Duodenal mucosa (tissue), 2 donors: Measurements from ENCODE around the gene SKIC2.
"Not testable (repeated sequence)": the region's sequence is repeated elsewhere in the genome, so short reads cannot be mapped to it uniquely, and the experiment has no call there.

Source experiments
- H3K27ac ChIP-seq: one replicate; pipeline ENCODE4 v1.7.0; 2013; ENCODE audit warnings: low read depth, low read length
- H3K27me3 ChIP-seq, 2 donors: one replicate each; pipeline ENCODE4 v1.7.0; 2013; ENCODE audit warnings: low read length in 2 of 2, control low read depth in 1 of 2; ENCODE audit not compliant: insufficient read depth in 2 of 2, control insufficient read depth in 1 of 2
- H3K36me3 ChIP-seq, 2 donors: one replicate each; pipeline ENCODE4 v1.7.0; 2013; ENCODE audit warnings: low read length in 2 of 2, control low read depth in 1 of 2; ENCODE audit not compliant: insufficient read depth in 2 of 2, control insufficient read depth in 1 of 2
- H3K4me1 ChIP-seq, 2 donors: one replicate each; pipeline ENCODE4 v1.7.0; 2013; ENCODE audit warnings: low read length in 2 of 2, control low read depth in 1 of 2; ENCODE audit not compliant: insufficient read depth in 2 of 2, control insufficient read depth in 1 of 2
- H3K4me3 ChIP-seq, 2 donors: one replicate each; pipeline ENCODE4 v1.7.0; 2013; ENCODE audit warnings: low read length in 2 of 2, low read depth in 1 of 2
- H3K9ac ChIP-seq, 2 donors: one replicate each; pipeline ENCODE4 v1.7.0; 2013; ENCODE audit warnings: low read length in 2 of 2, low read depth in 1 of 2
- H3K9me3 ChIP-seq, 2 donors: one replicate each; pipeline ENCODE4 v1.7.0; 2013; ENCODE audit warnings: low read length in 2 of 2, control low read depth in 1 of 2; ENCODE audit not compliant: control insufficient read depth in 1 of 2

SKIC2 gene

DNA sequence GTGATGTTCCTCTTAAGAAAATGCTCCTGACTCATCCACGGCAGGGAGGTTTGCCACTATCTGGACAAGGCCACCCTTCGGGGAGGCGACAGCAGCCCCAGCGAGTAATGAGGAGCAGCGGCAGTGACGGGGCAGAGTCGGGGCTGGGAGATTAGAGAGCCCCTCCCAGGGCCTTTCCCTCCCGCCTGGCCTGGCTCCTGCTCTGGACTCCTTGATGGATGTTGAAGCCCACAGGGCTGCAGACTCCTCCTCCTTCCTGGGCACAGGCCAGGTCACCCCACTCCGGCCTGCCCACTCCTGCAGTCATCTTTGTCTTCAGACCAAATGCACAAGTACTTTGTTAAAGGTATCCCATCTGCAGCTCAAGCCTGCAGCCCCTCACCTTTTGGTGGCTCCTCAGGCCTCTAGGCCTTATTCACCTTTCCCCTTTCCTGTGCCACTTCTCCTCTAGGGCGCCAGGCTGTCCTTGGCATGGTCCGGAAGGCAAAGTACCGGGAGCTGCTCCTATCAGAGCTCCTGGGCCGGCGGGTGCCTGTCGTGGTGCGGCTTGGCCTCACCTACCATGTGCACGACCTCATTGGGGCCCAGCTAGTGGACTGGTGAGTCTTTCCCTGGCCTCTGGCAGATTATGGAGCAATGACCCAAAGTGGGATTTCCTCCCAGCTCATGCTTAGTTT lies 54.1 kb downstream of the SKIC2 start:
- H3K27ac ChIP-seq, H3K27me3 ChIP-seq, H3K9me3 ChIP-seq, H3K9ac ChIP-seq, H3K36me3 ChIP-seq, H3K4me3 ChIP-seq, H3K4me1 ChIP-seq: not testable (repeated sequence)

DNA sequence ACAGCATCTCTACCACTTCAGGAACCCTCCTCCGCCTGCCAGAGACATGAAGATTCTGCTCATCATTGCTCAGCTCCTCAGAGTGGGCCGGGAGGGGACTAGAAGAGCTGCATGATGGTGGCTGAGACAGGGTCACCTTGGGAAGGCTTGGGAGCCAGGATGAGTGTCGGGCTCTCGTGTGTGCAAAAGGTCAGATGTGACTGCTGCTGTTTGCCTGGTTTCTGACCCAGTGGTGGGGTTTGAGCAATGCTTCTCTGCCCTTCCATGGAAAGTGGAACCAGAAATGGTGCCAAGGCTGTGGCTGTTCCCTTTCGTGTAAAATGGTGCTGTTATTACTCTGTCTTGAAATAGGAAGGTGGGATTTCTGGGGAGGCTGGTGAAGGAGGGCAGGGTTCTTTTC lies 54.8 kb downstream of the SKIC2 start:
- H3K4me1 ChIP-seq, H3K4me3 ChIP-seq, H3K27me3 ChIP-seq, H3K27ac ChIP-seq, H3K9ac ChIP-seq, H3K9me3 ChIP-seq, H3K36me3 ChIP-seq: not testable (repeated sequence)

DNA sequence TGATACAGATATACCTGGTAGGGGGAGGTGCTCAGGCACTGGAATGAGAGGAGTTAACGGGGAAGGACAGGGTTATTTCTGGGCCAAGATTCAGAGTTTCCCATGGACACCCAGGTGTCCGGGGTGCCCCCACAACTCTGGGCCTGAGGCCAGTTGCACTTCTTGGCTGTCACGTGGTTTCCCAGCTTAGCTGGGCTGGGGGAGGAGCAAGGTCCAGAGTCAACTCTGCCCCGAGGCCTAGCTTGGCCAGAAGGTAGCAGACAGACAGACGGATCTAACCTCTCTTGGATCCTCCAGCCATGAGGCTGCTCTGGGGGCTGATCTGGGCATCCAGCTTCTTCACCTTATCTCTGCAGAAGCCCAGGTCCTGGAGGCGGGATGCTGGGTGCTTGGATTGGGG lies 55.6 kb downstream of the SKIC2 start, which contains the start of gene C4B:
C4B (plus strand) TSS at position 249 of the 400 bp plus-strand sequence; CDS start at position 300, 51 bp downstream.
- H3K36me3 ChIP-seq, H3K27ac ChIP-seq, H3K4me1 ChIP-seq, H3K4me3 ChIP-seq, H3K9me3 ChIP-seq, H3K9ac ChIP-seq, H3K27me3 ChIP-seq: not testable (repeated sequence)
